Measurements from ENCODE around the gene ATF4.
A peak's percentile ranks its signal among the peaks of the same experiment; 100 is the strongest.

ATF4 gene

GRCh38 chr22:39525658-39525975, 5.3 kb downstream of the ATF4 start:
- ChIA-PET POLR2A (interaction anchor here (0.6 to 10.2 kb wide), 5 partner anchors 24 to 209 kb away, joined by 3 to 100 read pairs (median 10); partner anchors contain the start of gene MIEF1), CTCF (interaction anchor here (1.1 kb wide), 1 partner anchor 29 kb away, joined by 3 read pairs; no protein-coding TSS in a partner anchor)
- DNase-seq (ENCODE audit: extremely low spot score), result no peak
- TF ChIP-seq LEF1 (IDR thresholded peaks at IDR 0.05; ENCODE audit: borderline replicate concordance) (no peak), ZNF384 (IDR thresholded peaks at IDR 0.05) (no peak), L3MBTL2 (conservative IDR thresholded peaks at IDR 0.05) (no peak), FOXK2 (IDR thresholded peaks at IDR 0.05) (no peak)
- TF ChIP-seq, protein P1, sequence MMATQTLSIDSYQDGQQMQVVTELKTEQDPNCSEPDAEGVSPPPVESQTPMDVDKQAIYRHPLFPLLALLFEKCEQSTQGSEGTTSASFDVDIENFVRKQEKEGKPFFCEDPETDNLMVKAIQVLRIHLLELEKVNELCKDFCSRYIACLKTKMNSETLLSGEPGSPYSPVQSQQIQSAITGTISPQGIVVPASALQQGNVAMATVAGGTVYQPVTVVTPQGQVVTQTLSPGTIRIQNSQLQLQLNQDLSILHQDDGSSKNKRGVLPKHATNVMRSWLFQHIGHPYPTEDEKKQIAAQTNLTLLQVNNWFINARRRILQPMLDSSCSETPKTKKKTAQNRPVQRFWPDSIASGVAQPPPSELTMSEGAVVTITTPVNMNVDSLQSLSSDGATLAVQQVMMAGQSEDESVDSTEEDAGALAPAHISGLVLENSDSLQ (IDR thresholded peaks at IDR 0.05), result no peak

DNA sequence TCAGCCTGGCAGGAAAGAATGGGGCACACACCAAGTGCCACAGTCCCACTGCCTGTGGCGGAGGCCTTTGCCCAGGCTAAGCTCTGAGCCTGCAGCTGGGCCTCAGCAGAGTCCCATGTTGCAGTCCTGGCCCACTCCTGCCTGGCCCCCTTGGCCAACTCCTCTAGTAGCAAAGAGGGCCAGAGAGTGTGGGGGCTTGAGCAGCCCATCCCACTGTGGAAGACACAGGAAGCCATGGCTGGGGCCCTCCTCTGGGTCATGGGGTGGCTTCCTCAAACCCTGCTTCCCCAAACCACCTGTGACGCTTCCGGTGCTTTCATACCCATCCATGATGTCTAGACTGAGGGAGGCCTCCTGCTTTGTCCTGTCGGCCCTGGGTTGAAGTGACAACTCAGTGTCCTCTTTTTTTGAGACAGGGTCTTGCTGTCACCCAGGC, 6.4 kb downstream of the ATF4 start:
- POLR2A ChIA-PET, result interaction anchor here (1.0 to 10.2 kb wide), 3 partner anchors 8 to 207 kb away, joined by 4 to 100 read pairs (median 5); partner anchors contain the start of genes MIEF1 and RPL3
- DNase-seq (ENCODE audit: extremely low spot score), result no peak
- TF ChIP-seq ARNT (IDR thresholded peaks at IDR 0.05) (no peak), LEF1 (IDR thresholded peaks at IDR 0.05; ENCODE audit: borderline replicate concordance) (no peak), BHLHE40 (IDR thresholded peaks at IDR 0.05; ENCODE audit: borderline replicate concordance) (no peak), L3MBTL2 (conservative IDR thresholded peaks at IDR 0.05) (no peak), FOXK2 (IDR thresholded peaks at IDR 0.05) (no peak), ZNF384 (IDR thresholded peaks at IDR 0.05) (no peak), TARDBP (IDR thresholded peaks at IDR 0.05) (no peak), NFRKB (IDR thresholded peaks at IDR 0.05) (no peak)
- TF ChIP-seq, protein P1 (IDR thresholded peaks at IDR 0.05), result no peak
- CTCF ChIA-PET, result interaction anchor here (1.1 to 5.2 kb wide), 5 partner anchors 12 to 33 kb away, joined by 3 to 45 read pairs (median 4); no protein-coding TSS in a partner anchor

DNA sequence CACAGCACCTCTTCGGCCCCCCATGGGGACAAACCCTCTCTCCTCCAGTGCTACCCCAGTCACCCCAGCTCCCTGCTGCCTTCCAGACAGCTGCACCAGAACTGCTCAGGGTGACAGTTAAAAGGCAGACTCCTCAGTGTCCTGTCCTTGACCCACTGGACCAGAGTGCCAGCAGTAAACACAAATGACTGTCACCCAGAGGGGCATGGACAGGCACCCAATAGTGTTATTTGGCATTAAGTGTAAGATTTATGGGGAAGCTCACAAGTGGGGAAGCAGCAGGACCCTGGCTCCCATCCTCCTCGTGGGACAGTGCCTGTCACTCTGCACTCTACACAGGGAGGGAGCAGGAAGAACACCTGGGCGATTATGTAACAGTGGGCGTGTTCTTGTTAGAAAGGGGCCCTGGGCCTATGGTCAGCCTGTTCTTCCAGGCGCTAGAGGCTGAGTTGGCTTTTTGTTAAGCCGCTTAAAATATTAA, 7.2 kb downstream of the ATF4 start:
- no peak for DNase-seq (ENCODE audit: extremely low spot score)
- POLR2A ChIA-PET, result interaction anchor here (1.0 to 10.2 kb wide), 5 partner anchors 9 to 208 kb away, joined by 4 to 100 read pairs (median 11); partner anchors contain the start of genes MIEF1 and RPL3
- CTCF ChIA-PET, result interaction anchor here (1.2 to 5.2 kb wide), 4 partner anchors 13 to 33 kb away, joined by 4 to 45 read pairs (median 18); no protein-coding TSS in a partner anchor
- TF ChIP-seq, protein P1 (IDR thresholded peaks at IDR 0.05), result no peak; the same call in 1 of the 2 replicates
- TF ChIP-seq SP1 (IDR thresholded peaks at IDR 0.05) (no peak), L3MBTL2 (conservative IDR thresholded peaks at IDR 0.05) (no peak), ELF4 (IDR thresholded peaks at IDR 0.05) (no peak), LEF1 (IDR thresholded peaks at IDR 0.05; ENCODE audit: borderline replicate concordance) (no peak), HDGF (IDR thresholded peaks at IDR 0.05; ENCODE audit: borderline replicate concordance) (no peak), SUZ12 (IDR thresholded peaks at IDR 0.05) (no peak), FOXA1 (IDR thresholded peaks at IDR 0.05) (no peak), ARNT (IDR thresholded peaks at IDR 0.05) (no peak), FOXK2 (IDR thresholded peaks at IDR 0.05) (no peak), BHLHE40 (IDR thresholded peaks at IDR 0.05; ENCODE audit: borderline replicate concordance) (no peak), ZNF384 (IDR thresholded peaks at IDR 0.05) (no peak), TARDBP (IDR thresholded peaks at IDR 0.05) (no peak), CTBP1 (IDR thresholded peaks at IDR 0.05; ENCODE audit: borderline replicate concordance) (no peak), NFRKB (IDR thresholded peaks at IDR 0.05) (no peak), FOXM1 (IDR thresholded peaks at IDR 0.05; ENCODE audit: borderline replicate concordance) (no peak)

DNA sequence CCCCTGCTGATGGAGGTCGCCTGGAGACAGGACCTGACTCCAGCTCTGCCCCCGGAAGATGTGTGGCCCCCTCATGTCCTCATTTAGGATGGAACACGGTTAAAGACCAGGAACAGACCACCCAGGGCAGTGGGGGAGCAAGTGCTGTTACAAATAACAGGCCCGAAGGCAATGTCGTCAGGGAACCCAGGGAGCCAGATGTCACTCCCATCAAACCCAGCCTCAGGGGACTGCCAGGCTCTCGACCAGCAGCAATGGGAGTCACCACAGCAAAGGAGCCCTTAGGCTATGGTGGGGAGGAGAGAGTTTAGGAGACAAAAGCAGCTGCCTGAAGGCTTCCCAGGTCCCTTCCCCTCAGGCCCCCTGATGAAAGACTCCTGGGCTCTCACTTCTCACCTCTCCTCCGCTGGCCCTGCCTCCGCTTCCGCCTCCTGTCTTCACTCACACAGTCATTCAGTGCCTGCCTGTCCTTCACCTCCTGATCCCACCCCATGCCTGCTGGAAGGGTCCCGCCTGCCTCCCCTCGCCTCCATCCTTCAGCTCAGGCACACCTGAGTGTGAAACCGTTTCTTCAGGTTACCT, 7.8 kb downstream of the ATF4 start:
- CTCF ChIA-PET, result interaction anchor here (0.8 to 5.2 kb wide), 10 partner anchors 8 to 76 kb away, joined by 3 to 45 read pairs (median 7); partner anchors contain the start of gene ATF4
- no peak for DNase-seq (ENCODE audit: extremely low spot score)
- POLR2A ChIA-PET, result interaction anchor here (1.0 to 10.2 kb wide), 11 partner anchors 8 to 516 kb away, joined by 3 to 100 read pairs (median 11); partner anchors contain the start of genes ATF4, MIEF1 and RPL3
- TF ChIP-seq CTBP1 (IDR thresholded peaks at IDR 0.05; ENCODE audit: borderline replicate concordance) (no peak), HDGF (IDR thresholded peaks at IDR 0.05; ENCODE audit: borderline replicate concordance) (0 out of 2 replicates have a peak, but pooled peaks have one; percentile 3)

DNA sequence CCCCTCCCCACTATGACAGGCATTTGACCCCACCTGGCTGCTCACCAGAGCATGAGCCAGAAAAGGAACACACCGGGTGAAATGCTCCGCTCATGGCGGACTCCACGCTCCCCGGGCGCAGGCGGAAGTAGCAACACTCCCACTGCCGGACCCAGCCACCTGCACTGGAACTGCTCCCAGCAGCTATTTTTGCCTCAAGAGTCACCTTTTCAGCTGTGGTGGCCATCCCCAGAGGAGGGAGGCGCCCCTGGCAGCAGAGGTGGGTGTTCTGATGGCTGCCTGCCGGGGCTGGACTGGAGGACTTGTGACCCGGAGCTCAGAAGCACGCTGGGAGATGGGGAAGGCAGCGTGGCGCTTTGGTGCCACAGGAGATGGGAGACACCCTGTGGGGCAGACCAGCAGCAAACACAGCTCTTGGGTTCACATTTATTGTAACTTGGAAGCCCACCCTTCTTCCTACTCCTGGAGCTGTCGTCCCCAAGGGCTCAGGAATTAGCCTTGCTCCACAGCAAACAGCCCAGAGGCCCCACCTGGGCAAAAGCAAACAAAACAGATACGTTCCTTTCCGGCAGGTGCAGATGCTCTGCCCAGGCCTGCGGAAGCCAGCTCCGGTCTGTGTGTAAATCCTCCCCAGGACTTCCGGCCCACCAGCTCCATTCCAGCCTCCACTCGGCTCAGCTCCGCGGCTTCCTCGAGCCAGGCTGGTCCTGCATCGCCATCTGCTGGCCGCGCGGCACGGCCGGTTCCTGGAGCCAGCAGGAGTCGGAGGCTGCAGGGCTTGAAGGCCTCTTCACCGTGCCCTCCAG, 8.5 kb downstream of the ATF4 start:
- CTCF ChIA-PET, result interaction anchor here (0.6 to 5.2 kb wide), 18 partner anchors 9 to 515 kb away, joined by 3 to 45 read pairs (median 4); partner anchors contain the start of genes ATF4 and MIEF1
- peak; percentile 83 for DNase-seq (ENCODE audit: extremely low spot score)
- POLR2A ChIA-PET, result interaction anchor here (0.8 to 10.2 kb wide), 13 partner anchors 9 to 515 kb away, joined by 3 to 100 read pairs (median 7); partner anchors contain the start of genes ATF4, MIEF1 and RPL3
- TF ChIP-seq, protein P1 (IDR thresholded peaks at IDR 0.05), result no peak
- TF ChIP-seq FOXA1 (IDR thresholded peaks at IDR 0.05) (no peak), LEF1 (IDR thresholded peaks at IDR 0.05; ENCODE audit: borderline replicate concordance) (no peak; the same call in 1 of the 2 replicates), SP1 (IDR thresholded peaks at IDR 0.05) (no peak), TARDBP (IDR thresholded peaks at IDR 0.05) (peak; percentile 63; the same call in 1 of the 2 replicates), FOXK2 (IDR thresholded peaks at IDR 0.05) (no peak), L3MBTL2 (conservative IDR thresholded peaks at IDR 0.05) (no peak), HDGF (IDR thresholded peaks at IDR 0.05; ENCODE audit: borderline replicate concordance) (0 out of 2 replicates have a peak, but pooled peaks have one; percentile 9), ARNT (IDR thresholded peaks at IDR 0.05) (peak; percentile 87), ELF4 (IDR thresholded peaks at IDR 0.05) (peak; percentile 40; the same call in 1 of the 2 replicates), CTBP1 (IDR thresholded peaks at IDR 0.05; ENCODE audit: borderline replicate concordance) (peak; percentile 83), FOXM1 (IDR thresholded peaks at IDR 0.05; ENCODE audit: borderline replicate concordance) (peak; percentile 87; the same call in 1 of the 2 replicates), SUZ12 (IDR thresholded peaks at IDR 0.05) (no peak)
